NCI-H1417 treated with DMSO at 0.1 percent for 48 hours (cell line): Measurements from ENCODE around the gene GAGE10.
"Not testable (repeated sequence)": the region's sequence is repeated elsewhere in the genome, so short reads cannot be mapped to it uniquely, and the experiment has no call there.

Source experiments
- DNase-seq: peaks from one replicate; lab custom pipeline; 2025; lab: John Stamatoyannopoulos, UW

The GAGE10 gene

DNA sequence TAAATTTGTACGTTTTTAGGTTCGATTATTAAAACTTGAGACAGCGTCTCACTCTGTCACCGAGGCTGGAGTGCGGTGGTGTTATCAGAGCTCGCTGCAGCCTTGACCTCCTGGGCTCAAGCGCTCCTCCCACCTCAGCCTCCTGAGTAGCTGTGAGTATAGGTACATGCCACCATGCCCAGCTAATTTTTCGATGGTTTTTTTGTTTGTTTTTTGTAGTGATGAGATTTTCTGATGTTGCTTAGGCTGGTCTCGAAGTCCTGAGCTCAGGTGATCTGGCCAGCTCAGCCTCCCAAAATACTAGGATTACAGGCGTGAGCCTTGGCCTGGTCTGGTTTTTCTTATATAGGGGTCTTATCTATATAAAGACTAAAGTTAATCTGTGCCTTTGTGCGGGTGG, 27.0 kb downstream of the GAGE10 start:
- not testable (repeated sequence) for DNase-seq

DNA sequence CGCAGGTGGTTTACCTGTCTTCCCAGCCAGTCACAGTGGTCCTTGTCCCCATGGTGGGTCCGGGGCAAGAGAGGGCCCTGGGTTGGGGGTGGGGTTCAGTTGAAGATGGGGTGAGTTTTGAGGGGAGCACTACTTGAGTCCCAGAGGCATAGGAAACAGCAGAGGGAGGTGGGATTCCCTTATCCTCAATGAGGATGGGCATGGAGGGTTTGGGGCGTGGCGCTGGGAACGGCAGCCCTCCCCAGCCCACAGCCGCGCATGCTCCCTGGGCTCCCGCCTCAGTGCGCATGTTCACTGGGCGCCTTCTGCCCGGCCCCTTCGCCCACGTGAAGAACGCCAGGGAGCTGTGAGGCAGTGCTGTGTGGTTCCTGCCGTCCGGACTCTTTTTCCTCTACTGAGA, 27.8 kb downstream of the GAGE10 start, which contains the start of gene GAGE13:
Gene GAGE13 (plus strand): TSS at position 301 of the 400 bp plus-strand sequence. CDS start 1,156 bp downstream, outside the sequence.
- DNase-seq, result not testable (repeated sequence)

DNA sequence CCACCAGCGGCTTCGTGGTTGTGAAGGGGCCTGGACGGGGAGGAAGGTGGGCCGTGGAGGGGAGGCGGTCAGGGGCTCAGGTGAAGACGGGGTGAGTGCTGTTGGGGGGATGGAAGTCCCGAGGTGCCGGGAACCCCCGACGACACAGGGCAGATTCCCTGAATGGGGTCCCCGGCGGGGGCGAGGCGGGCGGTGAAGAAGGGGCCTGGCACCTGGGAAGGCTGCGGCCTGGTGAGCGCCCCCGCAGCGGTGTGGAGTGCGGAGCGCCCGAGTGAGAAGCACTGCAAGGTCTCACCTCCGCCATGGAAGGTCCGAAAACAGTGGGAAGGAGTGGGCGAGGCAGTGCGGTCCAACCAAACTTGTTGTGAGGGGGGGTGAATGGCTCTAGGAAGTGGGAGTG, 28.4 kb downstream of the GAGE10 start:
- DNase-seq, result not testable (repeated sequence)

DNA sequence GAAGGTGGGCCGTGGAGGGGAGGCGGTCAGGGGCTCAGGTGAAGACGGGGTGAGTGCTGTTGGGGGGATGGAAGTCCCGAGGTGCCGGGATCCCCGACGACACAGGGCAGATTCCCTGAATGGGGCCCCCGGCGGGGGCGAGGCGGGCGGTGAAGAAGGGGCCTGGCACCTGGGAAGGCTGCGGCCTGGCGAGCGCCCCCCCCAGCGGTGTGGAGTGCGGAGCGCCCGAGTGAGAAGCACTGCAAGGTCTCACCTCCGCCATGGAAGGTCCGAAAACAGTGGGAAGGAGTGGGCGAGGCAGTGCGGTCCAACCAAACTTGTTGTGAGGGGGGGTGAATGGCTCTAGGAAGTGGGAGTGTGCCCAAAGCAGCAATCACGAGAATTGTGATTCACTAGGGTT, 38.0 kb downstream of the GAGE10 start:
- not testable (repeated sequence) for DNase-seq

DNA sequence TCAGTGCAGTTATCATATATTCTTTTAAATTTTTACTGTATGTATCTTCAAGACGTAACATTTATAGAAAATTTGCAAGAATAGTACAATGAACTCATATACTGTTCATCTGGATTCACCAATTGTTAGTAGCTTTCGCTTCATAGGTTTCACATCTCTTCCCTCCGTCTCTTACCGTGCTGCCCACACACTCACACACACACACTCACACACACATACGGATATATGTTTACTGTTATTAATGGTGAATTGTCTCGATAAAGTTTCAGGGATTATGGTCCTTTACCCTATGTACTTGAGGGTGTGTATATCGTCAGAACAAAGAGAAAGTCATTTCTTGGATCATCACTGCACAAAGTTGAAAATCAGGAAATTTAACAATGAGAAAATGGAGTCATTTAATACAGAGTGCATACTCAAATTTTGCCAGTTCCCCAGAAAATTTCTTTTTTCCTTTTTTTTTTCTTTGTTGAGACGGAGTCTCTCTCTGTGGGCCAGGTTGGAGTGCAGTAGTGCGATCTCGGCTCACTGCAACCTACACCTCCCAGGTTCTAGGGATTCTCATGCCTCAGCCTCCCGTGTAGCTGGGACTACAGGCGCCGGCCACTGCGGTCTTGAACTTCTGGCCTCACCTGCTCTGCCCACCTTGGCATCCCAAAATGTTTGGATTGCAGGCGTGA, 41.2 kb downstream of the GAGE10 start:
- DNase-seq, result not testable (repeated sequence)

DNA sequence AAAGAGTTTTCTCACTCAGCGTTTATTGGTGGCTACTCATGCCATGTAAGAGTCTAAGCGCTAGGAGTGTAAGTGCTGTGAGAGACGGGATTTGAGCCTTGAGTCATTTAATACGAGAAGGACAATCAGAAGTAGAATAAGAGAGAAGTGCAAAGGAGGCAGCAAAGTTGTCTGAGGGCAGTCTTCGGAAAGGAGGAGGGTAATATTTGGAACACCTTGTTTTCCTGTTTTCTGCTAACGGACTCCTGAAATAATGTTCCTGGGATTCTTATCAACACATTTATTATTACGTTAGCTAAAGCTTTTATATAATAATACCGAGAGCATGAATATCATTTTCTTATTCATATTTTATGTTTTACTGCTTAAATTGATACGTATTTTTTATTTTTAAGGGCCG, 42.0 kb downstream of the GAGE10 start:
- not testable (repeated sequence) for DNase-seq

DNA sequence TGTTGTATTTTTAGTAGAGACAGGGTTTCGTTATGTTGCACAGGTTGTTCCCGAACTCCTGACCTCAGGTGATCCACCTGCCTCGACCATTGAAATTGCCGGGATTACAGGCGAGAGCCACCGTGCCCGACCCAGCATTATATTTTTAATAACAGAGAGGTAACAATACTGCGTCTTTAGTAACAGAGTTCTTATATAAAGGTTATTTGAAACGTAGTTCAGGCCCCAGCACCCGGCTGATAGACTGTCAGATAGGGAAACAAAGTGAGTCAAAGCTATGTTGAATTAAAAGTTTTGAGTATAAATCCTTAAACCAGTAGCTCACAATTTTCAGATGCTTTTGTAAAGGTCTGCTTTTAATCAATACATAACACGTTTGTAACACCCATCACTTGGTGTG, 42.7 kb downstream of the GAGE10 start:
- not testable (repeated sequence) for DNase-seq
